Measurements from ENCODE around the gene NDE1. TPM values are rescaled to one million over a fixed set of nuclear protein-coding genes. Genes with fewer than 3 reads are reported as not detected.
"Not testable (repeated sequence)": the region's sequence is repeated elsewhere in the genome, so short reads cannot be mapped to it uniquely, and the experiment has no call there.

NDE1 gene
- total RNA-seq, 1 donor from 2014 or later: 17.2 TPM

DNA sequence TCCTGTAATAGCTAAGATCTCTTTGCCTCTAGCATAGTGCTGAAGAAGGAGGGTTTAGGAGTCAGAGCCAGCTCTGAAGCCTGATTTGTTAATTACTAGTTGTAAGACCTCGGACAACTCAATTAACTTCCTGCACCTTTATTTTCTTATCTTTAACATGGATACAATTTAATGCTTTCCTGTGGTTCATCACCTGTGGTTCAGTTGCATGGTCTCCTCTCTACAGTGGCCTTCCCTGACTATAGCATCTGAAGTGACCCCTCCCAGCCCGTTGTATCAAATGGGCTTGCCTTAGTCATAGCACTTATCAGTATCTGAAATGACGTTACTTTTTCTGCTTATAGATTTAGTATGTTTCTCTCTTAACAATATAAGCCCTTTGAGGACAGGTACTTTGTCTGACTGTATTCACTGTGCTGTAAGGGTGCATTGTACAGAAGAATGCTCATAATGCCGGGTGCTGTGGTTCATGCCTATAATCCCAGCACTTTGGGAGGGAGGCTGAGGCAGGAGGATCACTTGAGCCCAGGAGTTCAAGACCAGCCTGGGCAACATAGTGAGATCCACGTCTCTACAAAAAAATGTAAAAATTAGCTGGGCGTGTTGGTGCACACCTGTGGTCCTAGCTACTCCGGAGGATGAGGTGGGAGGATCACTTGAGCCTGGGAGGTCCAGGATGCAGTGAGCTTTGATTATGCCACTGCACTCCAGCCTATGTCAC is 2.6 kb upstream of the NDE1 start:
- ATAC-seq (no peak), DNase-seq (no peak)
- intact Hi-C loops (cut with micrococcal nuclease): no loop called here

- ATAC-seq (no peak), DNase-seq (no peak)
- intact Hi-C loops (cut with micrococcal nuclease): no loop called here
Measured at GRCh38 chr16:15648135-15648730, 1.8 kb upstream of the NDE1 start.

DNA sequence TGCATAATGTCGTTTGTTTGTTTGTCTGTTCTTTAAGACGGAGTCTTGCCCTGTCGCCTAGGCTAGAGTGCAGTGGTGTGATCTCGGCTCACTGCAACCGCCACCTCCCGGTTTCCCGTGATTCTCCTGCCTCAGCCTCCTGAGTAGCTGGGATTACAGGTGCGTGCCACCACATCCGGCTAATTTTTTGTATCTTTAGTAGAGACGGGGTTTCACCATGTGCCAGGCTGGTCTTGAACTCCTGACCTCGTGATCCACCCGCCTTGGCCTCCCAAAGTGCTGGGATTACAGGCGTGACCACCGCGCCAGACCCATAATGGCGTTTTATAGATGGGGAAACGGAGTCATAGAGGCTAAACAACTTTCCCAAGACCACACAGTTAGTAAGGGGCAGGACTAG is 734 bp upstream of the NDE1 start:
- DNase-seq; intact Hi-C loops (cut with micrococcal nuclease); ATAC-seq: not testable (repeated sequence)

GRCh38 chr16:15649727-15650018 is 372 bp upstream of the NDE1 start:
- intact Hi-C loops (cut with micrococcal nuclease): no loop called here
- no peak for DNase-seq
- ATAC-seq: no peak

DNA sequence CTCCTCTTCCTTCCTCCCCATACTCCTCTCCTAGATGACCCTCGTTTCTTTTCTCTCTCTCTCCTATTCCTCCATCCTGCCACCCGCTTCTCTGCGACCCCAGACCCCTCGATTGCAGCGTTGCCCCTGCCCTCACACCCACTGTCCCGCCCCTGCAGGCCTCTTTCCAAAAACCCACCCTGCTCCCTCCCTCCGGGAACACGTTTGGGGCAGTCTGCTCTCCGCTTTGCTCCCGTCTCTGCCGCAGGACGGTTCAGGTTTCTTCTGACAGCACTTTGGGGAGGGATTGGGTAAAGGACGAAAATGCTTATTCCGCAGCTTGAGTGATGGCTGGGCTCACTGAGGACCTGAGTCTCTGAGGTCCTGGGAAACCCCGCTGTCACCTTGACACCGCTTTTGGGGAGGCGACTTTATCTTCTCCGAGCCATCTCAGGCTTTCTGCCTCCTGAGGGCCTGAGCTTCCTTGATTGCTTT is 690 bp downstream of the NDE1 start:
- ATAC-seq (peak; percentile 24), DNase-seq (no peak)
- intact Hi-C loops (cut with micrococcal nuclease): no loop called here

GRCh38 chr16:15652293-15653001 is 2.4 kb downstream of the NDE1 start:
- DNase-seq (no peak), ATAC-seq (no peak)
- intact Hi-C loops (cut with micrococcal nuclease): no loop called here

DNA sequence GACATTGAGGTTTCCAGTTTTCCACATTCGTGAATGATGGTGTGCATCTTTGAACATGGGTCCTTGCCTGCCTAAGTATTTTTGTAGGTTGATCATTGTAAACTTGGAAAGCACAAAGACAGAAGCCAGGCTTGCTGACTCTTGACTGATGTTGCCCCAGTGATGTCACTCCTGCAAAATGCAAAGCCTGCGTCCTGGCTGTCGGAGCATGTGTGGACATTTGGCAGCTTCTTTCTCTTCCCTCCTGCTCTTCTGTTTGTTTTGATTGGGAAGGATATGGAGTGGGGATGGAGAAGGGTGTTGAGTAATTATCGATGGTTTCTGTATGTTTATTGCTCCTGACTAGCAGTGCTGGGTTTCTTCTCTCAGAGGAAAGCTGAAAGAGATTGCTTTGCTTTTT is 3.2 kb downstream of the NDE1 start:
- DNase-seq (peak; percentile 44), ATAC-seq (peak; percentile 21)
- intact Hi-C loops (cut with micrococcal nuclease): no loop called here

DNA sequence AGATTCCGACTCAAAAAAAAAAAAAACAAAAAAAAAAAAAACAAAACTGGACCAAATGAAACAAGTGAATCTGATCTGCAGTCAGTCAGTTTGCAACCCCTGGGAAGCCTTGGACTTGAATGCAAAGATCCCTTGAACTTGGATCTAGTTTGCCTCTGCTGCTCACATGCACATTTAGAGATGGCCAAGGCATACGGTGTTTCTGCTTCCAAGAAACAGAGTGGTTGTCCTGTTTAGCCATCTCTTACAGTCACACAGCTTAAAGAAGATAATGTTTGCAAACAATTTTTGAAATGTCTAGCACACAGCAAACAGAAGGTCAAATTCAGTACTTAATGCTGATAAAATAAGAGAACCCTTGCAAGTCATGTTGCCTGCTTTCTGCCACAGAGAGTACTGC is 4.5 kb downstream of the NDE1 start:
- DNase-seq (no peak), ATAC-seq (no peak)
- intact Hi-C loops (cut with micrococcal nuclease): no loop called here

- ATAC-seq; intact Hi-C loops (cut with micrococcal nuclease); DNase-seq: not testable (repeated sequence)
Measured at GRCh38 chr16:15655561-15655960, 5.5 kb downstream of the NDE1 start.

GRCh38 chr16:15658149-15658548 is 8.1 kb downstream of the NDE1 start:
- ATAC-seq: no peak
- DNase-seq: no peak
- intact Hi-C loops (cut with micrococcal nuclease): no loop called here

GRCh38 chr16:15658556-15658955 is 8.5 kb downstream of the NDE1 start:
- DNase-seq: no peak
- intact Hi-C loops (cut with micrococcal nuclease): no loop called here
- no peak for ATAC-seq

DNA sequence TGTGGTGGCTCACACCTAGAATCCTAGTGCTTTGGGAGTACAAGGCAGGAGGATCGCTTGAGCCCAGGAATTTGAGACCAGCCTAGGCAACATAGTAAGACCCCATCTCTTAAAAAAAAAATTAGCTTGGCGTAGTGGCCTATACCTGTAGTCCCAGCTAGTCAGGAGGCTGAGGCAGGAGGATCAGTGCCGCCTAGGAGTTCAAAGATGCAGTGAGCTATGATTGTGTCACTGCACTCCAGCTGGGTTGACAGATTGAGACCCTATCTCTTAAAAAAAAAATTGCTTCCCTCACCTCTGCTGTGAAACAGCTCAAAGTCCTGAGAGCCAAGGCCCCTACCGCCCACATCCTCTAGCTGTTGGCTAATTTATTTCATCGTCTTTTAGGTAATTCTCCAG is 10.2 kb downstream of the NDE1 start:
- ATAC-seq (no peak), DNase-seq (no peak)
- intact Hi-C loops (cut with micrococcal nuclease): no loop called here

GRCh38 chr16:15665107-15665506 is 15.1 kb downstream of the NDE1 start:
- ATAC-seq (no peak), DNase-seq (no peak)
- intact Hi-C loops (cut with micrococcal nuclease): no loop called here

GRCh38 chr16:15667091-15667742 is 17.2 kb downstream of the NDE1 start:
- DNase-seq (no peak), ATAC-seq (no peak)
- intact Hi-C loops (cut with micrococcal nuclease): no loop called here

GRCh38 chr16:15671530-15672117 is 21.6 kb downstream of the NDE1 start:
- no peak for DNase-seq
- ATAC-seq: no peak
- intact Hi-C loops (cut with micrococcal nuclease): no loop called here

DNA sequence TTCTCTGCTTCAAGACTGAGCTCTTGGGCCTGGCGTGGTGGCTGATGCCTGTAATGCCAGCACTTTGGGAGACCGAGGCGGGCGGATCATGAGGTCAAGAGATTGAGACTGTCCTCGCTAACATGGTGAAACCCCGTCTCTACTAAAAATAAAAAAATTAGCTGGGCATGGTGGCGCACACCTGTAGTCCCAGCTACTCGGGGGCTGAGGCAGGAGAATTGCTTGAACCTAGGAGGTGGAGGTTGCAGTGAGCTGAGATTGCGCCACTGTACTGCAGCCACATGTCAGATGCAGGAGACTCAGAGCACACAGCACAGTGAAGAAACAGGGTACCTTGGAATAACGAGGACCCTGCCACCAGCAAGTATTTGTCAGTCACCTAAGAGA is 22.1 kb downstream of the NDE1 start:
- intact Hi-C loops (cut with micrococcal nuclease); DNase-seq: not testable (repeated sequence)
- ATAC-seq: peak; percentile 2

GRCh38 chr16:15672514-15673167 is 22.6 kb downstream of the NDE1 start:
- intact Hi-C loops (cut with micrococcal nuclease): no loop called here
- ATAC-seq: peak; percentile 98
- peak; percentile 91 for DNase-seq

GRCh38 chr16:15674571-15674970 is 24.5 kb downstream of the NDE1 start:
- intact Hi-C loops (cut with micrococcal nuclease): no loop called here
- DNase-seq (no peak), ATAC-seq (no peak)

DNA sequence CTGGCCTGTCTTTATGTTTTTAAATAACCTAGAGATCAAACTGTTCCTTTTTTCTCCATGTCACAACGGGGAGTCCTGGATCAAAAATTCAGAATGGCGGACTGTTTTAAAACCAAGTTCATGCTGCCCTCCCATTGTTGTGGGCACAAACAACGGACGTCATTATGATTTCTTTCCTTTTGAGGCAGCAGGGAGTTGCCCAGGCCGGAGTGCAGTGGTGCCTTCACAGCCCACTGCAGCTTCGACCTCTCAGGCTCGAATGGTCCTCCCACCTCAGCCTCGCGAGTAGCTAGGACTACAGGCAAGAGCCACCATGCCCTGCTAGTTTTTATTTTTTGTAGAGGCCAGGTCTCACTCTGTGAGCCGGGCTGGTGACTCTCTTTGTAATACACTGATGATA is 26.5 kb downstream of the NDE1 start:
- ATAC-seq (no peak), DNase-seq (no peak)
- intact Hi-C loops (cut with micrococcal nuclease): no loop called here

Measured in left ventricle myocardium superior (tissue), 1 donor.